Measurements from ENCODE around the gene EPB42.
"Not testable (repeated sequence)": the region's sequence is repeated elsewhere in the genome, so short reads cannot be mapped to it uniquely, and the experiment has no call there.

EPB42 gene

GRCh38 chr15:43210807-43211206, 10.0 kb downstream of the EPB42 start:
- DNase-seq, result no peak

- DNase-seq, result no peak
Observed at GRCh38 chr15:43210172-43210745, 10.6 kb downstream of the EPB42 start.

- peak; percentile 62 for DNase-seq
Observed at GRCh38 chr15:43209059-43209824, 11.6 kb downstream of the EPB42 start.

GRCh38 chr15:43208052-43209002, 12.5 kb downstream of the EPB42 start:
- no peak for DNase-seq

GRCh38 chr15:43207024-43207423, 13.8 kb downstream of the EPB42 start:
- DNase-seq, result no peak

GRCh38 chr15:43206054-43206453, 14.8 kb downstream of the EPB42 start:
- DNase-seq, result no peak

- peak; percentile 83 for DNase-seq
Observed at GRCh38 chr15:43204016-43204901, 16.6 kb downstream of the EPB42 start.

GRCh38 chr15:43199945-43200488, 20.8 kb downstream of the EPB42 start:
- no peak for DNase-seq

- DNase-seq, result no peak
Observed at GRCh38 chr15:43198992-43199391, 21.8 kb downstream of the EPB42 start.

GRCh38 chr15:43198556-43198955, 22.3 kb downstream of the EPB42 start:
- not testable (repeated sequence) for DNase-seq

- not testable (repeated sequence) for DNase-seq
Observed at GRCh38 chr15:43197773-43198172, 23.0 kb downstream of the EPB42 start.

- DNase-seq, result no peak
Observed at GRCh38 chr15:43196760-43197548, 23.9 kb downstream of the EPB42 start.

- no peak for DNase-seq
Observed at GRCh38 chr15:43194795-43195194, 26.0 kb downstream of the EPB42 start.

- no peak for DNase-seq
Observed at GRCh38 chr15:43193710-43194109, 27.1 kb downstream of the EPB42 start.

GRCh38 chr15:43190178-43190577, 30.6 kb downstream of the EPB42 start:
- DNase-seq, result no peak

- DNase-seq, result no peak
Observed at GRCh38 chr15:43189296-43189695, 31.5 kb downstream of the EPB42 start.

- peak; percentile 91 for DNase-seq
Observed at GRCh38 chr15:43187544-43188155, 33.2 kb downstream of the EPB42 start.

GRCh38 chr15:43186003-43186353, 34.8 kb downstream of the EPB42 start:
- DNase-seq, result peak; percentile 60

GRCh38 chr15:43185157-43186002, 35.4 kb downstream of the EPB42 start, which contains the start of gene CCNDBP1:
TSS of gene CCNDBP1 (plus strand) at chr15:43185403. CDS start at chr15:43185499, 96 bp downstream.
- peak; percentile 98 for DNase-seq
